Measurements from ENCODE around the gene COL5A1.

COL5A1 gene

GRCh38 chr9:134774410-134774809 is 132.8 kb downstream of the COL5A1 start:
- FAIRE-seq, result no peak

GRCh38 chr9:134775081-134775951 is 133.7 kb downstream of the COL5A1 start:
- FAIRE-seq, result no peak

GRCh38 chr9:134776080-134776796 is 134.6 kb downstream of the COL5A1 start:
- FAIRE-seq, result no peak

DNA sequence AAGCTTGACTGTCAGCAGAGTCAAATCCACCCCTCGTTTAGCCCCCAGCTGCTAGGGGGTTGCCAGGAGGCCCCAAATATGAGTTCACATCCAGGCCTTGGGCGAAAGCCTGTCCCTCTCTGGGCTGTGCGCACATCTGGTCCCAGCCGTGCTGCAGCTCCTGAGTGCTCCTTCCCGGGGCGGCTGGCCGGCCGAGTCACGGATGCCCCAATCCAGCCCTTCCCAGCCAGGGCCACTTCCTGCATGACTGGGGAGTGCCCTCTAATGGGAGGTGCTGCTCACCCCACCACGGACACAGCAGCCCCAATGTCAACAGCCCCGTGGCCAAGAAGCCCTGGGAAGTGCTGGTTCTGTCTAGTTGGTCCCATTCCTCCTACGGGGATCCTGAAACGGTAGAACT is 135.6 kb downstream of the COL5A1 start:
- FAIRE-seq, result no peak

GRCh38 chr9:134778156-134778555 is 136.6 kb downstream of the COL5A1 start:
- FAIRE-seq, result no peak

DNA sequence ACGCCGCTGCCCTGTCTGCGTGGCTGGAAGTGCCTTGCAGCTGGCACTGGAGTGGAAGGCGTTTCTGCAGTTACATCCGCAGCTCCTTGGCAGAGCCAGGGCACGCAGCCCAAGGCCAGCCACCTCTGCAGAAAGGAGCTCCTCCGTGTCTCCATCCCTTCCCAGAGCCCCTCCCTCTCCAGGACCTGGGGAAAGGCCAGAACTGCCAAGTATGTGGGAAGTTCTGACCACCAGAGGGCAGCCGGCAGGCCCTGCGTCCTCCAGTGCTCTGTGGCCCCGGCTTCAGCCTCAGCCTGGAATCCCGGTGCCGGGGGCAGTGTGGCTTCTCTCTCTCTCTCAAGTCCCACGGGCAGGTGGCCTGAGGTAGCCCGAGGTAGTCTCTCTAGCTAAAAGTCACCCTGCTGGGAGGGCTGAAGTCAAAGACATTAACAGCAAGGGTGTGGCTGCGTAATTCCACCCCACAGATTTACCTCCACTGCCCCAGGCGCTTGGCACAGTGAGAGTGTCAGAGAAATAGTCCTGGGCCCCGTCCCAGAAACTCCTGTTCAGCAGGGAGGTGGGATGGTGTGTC is 137.3 kb downstream of the COL5A1 start:
- no peak for FAIRE-seq

GRCh38 chr9:134779640-134780039 is 138.0 kb downstream of the COL5A1 start:
- no peak for FAIRE-seq

GRCh38 chr9:134781591-134782302 is 140.1 kb downstream of the COL5A1 start:
- FAIRE-seq, result no peak

- FAIRE-seq, result no peak
These were observed 141.5 kb downstream of the COL5A1 start for GRCh38 chr9:134782921-134783698.

GRCh38 chr9:134783699-134784039 is 142.1 kb downstream of the COL5A1 start:
- no peak for FAIRE-seq

DNA sequence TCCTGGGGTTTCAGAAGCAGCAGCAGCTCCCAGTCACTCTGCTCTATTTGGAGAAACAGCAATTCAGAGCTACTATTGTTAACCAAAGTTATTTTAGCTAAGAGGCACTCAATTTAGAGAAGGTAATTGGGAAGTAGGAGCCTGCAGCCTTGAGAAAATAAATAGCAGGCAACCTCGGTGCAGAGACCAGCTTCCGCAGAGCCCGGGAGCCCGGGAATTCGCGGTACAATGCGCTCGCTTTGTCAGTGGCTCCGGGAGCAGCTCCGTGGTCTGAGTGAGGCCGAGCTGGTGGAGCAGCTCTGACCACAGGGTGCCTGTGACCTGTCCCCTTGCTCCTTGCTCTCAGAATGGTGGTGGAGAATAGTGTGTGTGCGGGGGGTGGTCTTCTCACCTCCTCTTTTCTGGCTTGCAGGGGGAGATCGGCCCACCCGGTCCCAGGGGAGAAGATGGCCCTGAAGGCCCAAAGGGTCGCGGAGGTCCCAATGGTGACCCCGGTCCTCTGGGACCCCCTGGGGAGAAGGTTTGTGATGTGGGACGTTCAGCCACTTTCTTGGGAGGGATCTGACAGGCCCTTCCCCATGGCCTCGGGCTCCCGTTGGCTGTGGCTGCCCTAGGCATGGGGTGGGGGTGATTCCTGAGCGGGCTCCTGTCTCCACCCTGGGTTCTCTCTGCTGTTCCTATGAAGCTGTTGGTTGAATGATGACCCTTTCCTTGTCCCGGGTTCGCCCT is 143.1 kb downstream of the COL5A1 start:
- no peak for FAIRE-seq

DNA sequence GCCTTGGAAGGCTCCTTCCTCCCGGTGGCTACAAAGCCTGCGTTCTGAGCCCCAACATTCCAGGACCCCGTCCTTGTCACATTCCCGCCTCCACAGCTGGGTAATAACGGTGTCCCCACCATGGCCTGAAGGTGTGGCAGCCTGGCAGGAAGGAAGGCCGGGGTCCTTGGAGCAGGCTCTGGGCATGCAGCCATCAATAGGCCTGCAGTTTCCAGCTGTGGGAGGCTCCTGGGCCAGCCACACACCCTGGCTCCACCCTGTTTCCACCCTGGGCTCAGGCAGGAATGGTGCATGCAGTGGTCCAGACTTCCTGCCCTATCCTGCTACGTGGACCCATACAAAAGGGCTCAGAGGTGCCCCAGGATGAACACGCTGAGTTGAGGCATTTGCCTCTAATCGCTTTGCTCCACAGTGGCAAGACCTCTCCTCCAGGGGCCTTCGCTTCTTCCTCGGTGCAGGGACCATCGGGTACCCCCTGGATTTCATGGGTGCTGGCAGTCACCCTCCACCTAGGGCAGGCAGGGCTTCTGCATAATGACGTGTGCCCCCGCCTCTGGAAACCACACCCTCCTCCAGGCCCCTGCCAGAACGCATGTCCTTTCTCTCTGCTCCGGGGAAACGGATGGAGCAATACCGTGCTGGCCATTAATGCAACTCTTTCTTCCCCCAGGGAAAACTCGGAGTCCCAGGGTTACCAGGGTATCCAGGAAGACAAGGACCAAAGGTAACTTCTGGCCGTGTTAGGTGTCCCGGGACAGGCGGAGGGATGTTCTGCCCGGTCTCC is 143.9 kb downstream of the COL5A1 start:
- no peak for FAIRE-seq

DNA sequence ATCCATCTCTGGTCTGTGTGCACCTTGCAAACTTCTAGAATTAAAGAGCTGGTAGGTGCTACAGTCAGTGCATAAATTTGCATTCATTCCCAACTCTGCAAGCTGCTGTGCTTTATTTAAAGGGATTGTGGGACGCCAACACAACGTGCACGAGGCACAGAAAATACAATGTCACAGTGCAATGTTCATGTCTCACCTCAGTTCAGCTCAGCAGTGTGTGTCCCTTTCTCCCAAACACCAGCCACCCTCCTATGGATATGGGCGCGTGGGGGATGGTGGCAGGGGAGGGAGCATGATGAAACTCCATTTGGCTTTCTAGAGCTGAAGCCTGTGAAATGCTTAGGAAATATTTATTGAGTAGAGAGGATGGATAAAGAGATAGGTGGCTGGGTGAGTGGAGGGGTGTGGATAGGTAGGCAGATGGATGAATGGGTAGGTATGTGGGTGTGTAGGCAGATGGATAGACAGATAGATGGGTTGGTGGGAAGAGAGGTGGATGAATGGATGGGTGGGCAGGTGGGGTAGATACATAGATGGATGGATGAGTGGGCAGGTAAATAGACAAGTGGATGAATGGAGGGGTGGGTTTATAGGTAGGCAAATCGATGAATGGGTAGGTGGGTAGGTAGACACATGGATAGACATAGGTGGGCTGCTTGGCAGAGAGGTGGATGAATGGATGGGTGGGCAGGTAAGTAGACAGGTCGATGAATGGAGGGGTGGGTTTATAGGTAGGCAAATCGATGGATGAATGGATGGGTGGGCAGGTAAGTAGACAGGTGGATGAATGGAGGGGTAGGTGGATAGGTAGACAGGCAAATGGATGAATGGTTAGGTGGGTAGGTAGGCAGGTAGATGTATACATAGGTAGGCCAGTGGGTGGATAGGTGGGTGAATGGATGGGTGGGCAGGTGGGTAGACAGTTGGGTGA is 146.3 kb downstream of the COL5A1 start:
- no peak for FAIRE-seq

- no peak for FAIRE-seq
These were observed 147.6 kb downstream of the COL5A1 start for GRCh38 chr9:134789168-134789567.

- no peak for FAIRE-seq
These were observed 149.4 kb downstream of the COL5A1 start for GRCh38 chr9:134791009-134791408.

DNA sequence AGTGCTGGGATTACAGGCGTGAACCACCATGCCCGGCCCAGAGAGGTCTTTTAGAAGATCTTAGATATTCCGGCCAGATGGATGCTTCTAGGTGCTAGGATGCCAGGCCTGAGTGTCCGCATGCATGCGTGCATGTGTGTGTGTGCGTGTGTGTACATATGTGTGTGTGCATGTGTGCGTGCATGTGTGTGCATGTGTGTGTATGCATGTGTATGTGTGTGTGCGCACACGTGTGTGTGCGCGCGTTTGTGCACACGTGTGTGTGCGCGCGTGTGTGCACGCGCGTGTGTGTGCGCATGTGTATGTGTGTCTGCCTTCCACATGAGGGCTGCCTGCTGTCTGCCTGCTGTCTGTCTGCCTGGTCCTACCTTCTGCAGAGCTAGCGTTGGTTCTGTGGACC is 151.0 kb downstream of the COL5A1 start:
- FAIRE-seq, result no peak

DNA sequence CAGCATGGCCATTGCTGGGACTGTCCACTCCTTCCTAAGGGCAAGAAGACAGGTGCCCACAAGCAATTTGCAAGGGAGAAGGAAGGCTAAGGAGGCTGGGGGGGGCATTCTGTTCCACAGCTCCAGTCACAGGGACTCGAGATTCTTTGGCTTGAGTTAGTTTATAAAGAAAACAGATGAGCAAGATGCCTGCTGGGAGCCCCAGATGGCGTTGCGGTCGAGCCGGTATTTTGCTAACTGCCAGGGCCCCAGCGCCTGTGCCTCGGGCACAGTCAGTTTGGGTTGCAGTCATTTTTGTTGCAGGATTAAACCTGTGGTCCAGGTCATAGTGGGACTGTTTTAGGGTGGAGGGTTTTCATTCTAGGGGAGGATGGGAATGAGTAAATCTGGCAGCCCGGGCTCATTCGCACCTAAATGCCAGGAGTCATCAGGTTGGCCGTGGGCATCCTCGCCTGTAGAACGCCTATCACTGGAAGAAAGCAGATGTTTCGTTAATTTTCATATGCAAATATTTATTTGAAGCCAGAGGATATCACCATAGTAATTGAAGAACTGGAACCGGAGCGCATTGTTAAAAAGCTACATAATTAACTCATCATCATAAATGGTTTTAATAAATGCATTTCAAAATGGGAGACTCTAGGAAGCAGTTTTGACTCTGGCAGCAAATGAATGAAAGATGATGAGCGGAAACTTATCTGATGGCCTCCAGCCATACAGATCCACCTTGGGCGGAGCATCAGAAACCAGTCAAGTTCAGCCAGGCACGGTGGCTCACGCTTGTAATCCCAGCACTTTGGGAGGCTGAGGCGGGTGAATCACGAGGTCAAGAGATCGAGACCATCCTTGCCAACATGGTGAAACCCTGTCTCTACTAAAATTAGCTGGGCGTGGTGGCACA is 151.9 kb downstream of the COL5A1 start:
- no peak for FAIRE-seq

- no peak for FAIRE-seq
These were observed 153.2 kb downstream of the COL5A1 start for GRCh38 chr9:134794663-134795370.
